Measurements from ENCODE around the gene CASR.

DNA sequence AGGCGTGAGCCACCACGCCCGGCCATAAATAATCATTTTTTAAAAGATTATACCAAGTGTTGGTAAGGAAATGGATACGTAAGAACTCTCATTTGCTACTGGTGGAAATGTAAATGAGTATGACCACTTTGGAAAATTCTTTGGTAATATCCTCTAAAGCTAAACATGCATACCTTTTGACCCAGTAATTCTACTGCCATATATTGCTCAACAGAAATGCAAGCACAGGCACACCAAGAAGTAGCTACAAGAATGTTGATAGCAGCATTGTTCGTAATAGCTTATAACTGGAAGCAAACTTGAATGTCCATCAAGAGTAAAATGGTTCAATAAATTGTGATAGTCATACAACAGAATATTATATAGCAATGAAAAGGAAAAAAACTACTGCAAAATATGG, 4.8 kb upstream of the CASR start:
- TF ChIP-seq CSDC2 (CRISPR knock-in tag; IDR thresholded peaks at IDR 0.05) (no peak), ZFP3 (CRISPR knock-in tag; IDR thresholded peaks at IDR 0.05) (no peak), CREB5 (CRISPR knock-in tag; IDR thresholded peaks at IDR 0.05; ENCODE audit: low read depth) (no peak), ARNTL (CRISPR knock-in tag; IDR thresholded peaks at IDR 0.05; ENCODE audit: borderline replicate concordance, low read depth) (no peak), TOX (CRISPR knock-in tag; IDR thresholded peaks at IDR 0.05; ENCODE audit: borderline replicate concordance) (no peak)
